Measurements from ENCODE around the gene LRRC25. TPM values are rescaled to one million over a fixed set of nuclear protein-coding genes. Genes with fewer than 3 reads are reported as not detected.

Gene LRRC25
- total RNA-seq, 1 experiment from 2014 or later: 0.12 TPM

DNA sequence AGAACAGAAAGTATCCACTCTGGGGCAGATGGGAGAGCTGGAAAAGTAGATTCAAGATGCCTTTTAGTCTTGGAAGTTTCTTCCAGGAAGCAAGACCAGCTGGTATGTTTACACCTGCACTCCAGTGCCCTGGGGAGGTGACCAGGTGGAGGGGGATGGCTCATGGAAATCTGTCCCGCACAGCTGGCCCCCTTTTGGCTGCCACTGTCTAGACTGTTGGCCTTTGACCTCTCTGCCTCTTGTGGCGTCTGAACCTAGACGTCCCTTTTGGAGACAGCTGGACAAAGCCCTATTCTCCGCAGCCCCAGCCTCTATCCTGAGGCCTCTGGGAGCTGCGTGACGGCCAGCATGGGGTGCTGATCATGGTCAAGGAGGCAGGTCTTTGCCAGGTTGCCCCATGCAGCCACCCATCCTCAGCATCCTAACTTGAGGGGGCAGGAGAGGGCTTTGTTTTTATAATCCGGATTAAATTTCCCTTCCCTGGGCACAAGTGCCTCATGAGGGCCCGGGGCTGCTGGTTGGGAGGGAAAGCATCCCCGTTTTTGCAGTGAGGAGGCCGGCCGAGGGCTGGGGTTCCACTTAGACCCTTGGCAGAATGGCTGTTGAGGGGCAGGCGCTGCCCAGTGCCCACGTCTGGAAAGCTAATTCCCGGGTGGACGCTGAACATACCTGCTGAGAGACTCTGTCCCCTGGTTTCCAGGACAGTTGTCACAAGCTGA is 28.8 kb downstream of the LRRC25 start:
- Histone ChIP-seq H2AFZ (ENCODE audit: low read depth, low read length, poor library complexity, severe bottlenecking) (no peak overlapping the region), H3K9ac (ENCODE audit: low read length) (no peak overlapping the region), H3K79me2 (ENCODE audit: insufficient read depth, low read length) (no peaks in the 10 kb centered on the region), H3K4me1 (ENCODE audit: control insufficient read depth in 1 of 2, insufficient read depth in 2 of 2, low read length in 2 of 2) (peaks cover 45 to 58% of the 10 kb centered on the region in 2 experiments), H3K27ac (ENCODE audit: low read depth, low read length) (no peak overlapping the region; the same call in 1 of the 2 replicates), H3K36me3 (ENCODE audit: control insufficient read depth in 1 of 2, insufficient read depth in 2 of 2, low read length in 2 of 2) (no peaks in the 10 kb centered on the region), H3K4me2 (ENCODE audit: low read length) (no peak overlapping the region), H3K4me3 (replicated peaks in 1 of 2; ENCODE audit: low read depth in 1 of 2, low read length in 2 of 2) (no peak overlapping the region), H3K9me2 (ENCODE audit: insufficient read depth) (no peaks in the 10 kb centered on the region), H4K20me1 (ENCODE audit: insufficient read depth) (no peaks in the 10 kb centered on the region), H3K9me3 (ENCODE audit: control insufficient read depth in 1 of 2, insufficient read depth in 1 of 2, low read depth in 1 of 2, low read length in 2 of 2) (no peaks in the 10 kb centered on the region), H3K27me3 (ENCODE audit: insufficient read depth, low read length) (no peaks in the 10 kb centered on the region)
- no TSS peak for BruUV-seq (replicated peaks)
- ATAC-seq (no peak), DNase-seq (ENCODE audit: low read depth, low spot score) (no peak)
- TF ChIP-seq RAD21 (IDR thresholded peaks at IDR 0.05; ENCODE audit: low read depth): no peak
- TF ChIP-seq POLR2A (IDR thresholded peaks at IDR 0.05; ENCODE audit: borderline replicate concordance, extremely low read depth, insufficient read depth, insufficient read length): no peak
- no peak for TF ChIP-seq FOSL1 (IDR thresholded peaks at IDR 0.05; ENCODE audit: low read depth)
- TF ChIP-seq, protein P1, sequence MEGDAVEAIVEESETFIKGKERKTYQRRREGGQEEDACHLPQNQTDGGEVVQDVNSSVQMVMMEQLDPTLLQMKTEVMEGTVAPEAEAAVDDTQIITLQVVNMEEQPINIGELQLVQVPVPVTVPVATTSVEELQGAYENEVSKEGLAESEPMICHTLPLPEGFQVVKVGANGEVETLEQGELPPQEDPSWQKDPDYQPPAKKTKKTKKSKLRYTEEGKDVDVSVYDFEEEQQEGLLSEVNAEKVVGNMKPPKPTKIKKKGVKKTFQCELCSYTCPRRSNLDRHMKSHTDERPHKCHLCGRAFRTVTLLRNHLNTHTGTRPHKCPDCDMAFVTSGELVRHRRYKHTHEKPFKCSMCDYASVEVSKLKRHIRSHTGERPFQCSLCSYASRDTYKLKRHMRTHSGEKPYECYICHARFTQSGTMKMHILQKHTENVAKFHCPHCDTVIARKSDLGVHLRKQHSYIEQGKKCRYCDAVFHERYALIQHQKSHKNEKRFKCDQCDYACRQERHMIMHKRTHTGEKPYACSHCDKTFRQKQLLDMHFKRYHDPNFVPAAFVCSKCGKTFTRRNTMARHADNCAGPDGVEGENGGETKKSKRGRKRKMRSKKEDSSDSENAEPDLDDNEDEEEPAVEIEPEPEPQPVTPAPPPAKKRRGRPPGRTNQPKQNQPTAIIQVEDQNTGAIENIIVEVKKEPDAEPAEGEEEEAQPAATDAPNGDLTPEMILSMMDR (IDR thresholded peaks at IDR 0.05 in 2 of 3, conservative IDR thresholded peaks at IDR 0.05 in 1 of 3; ENCODE audit: borderline replicate concordance in 1 of 3, insufficient read depth in 1 of 3, low read depth in 2 of 3, low read length in 2 of 3): no peak
- TF ChIP-seq SIN3A (IDR thresholded peaks at IDR 0.05; ENCODE audit: low read depth): no peak
- TF ChIP-seq ELF1 (IDR thresholded peaks at IDR 0.05; ENCODE audit: borderline replicate concordance, low read depth): no peak
- TF ChIP-seq ZFX (IDR thresholded peaks at IDR 0.05): no peak
- POLR2A ChIA-PET: interaction anchor here (1.1 to 9.1 kb wide), 3 partner anchors 12 to 21 kb away, joined by 4 to 58 read pairs (median 6); partner anchors contain the start of gene GDF15
- intact Hi-C loops (cut with micrococcal nuclease): no loop called here
- CTCF ChIA-PET: interaction anchor here (0.7 kb wide), 1 partner anchor 40 kb away, joined by 3 read pairs; no protein-coding TSS in a partner anchor
- RAD21 ChIA-PET (ENCODE audit: low non-redundant PET in 1 of 2, low total read pairs in 2 of 2, uncharacterized antibody in 2 of 2, unreplicated experiment in 2 of 2): no interaction called here
